ENCODE results near the gene JUN. TPM values are rescaled to one million over a fixed set of nuclear protein-coding genes. Genes with fewer than 3 reads are reported as not detected.
A peak's percentile ranks its signal among the peaks of the same experiment; 100 is the strongest.

Gene JUN
- total RNA-seq, 1 experiment from 2014 or later, result 73.6 TPM

DNA sequence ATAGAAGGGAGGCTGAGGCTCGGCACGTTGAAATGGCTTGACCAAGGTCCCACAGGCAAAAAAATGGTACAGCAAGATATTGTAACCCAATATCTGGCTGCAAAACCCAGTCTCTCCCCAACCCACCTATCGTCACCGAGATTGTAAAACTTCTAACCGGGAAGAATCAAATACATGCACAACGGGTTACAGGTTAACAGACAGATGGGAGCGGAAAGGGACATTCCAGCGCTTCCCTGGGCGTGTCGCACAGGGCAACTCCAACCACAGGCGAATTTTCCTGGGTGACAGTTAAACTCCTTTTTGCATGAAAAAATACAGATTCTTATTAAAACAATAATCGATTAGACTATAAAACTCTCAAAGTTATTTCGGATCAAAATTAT is 31.8 kb upstream of the JUN start:
- BruUV-seq (replicated peaks), result TSS peak; percentile 72
- no peaks in the 10 kb centered on the region for H3K36me3 ChIP-seq (ENCODE audit: low read depth, low read length)
- ChIA-PET POLR2A (ENCODE audit: unreplicated experiment) (interaction anchor here (0.8 to 1.0 kb wide), 2 partner anchors 31 to 67 kb away, joined by 3 read pairs; no protein-coding TSS in a partner anchor), CTCF (interaction anchor here (0.8 to 1.0 kb wide), 2 partner anchors 88 to 335 kb away, joined by 3 to 6 read pairs; no protein-coding TSS in a partner anchor)
- TF ChIP-seq, protein P1, sequence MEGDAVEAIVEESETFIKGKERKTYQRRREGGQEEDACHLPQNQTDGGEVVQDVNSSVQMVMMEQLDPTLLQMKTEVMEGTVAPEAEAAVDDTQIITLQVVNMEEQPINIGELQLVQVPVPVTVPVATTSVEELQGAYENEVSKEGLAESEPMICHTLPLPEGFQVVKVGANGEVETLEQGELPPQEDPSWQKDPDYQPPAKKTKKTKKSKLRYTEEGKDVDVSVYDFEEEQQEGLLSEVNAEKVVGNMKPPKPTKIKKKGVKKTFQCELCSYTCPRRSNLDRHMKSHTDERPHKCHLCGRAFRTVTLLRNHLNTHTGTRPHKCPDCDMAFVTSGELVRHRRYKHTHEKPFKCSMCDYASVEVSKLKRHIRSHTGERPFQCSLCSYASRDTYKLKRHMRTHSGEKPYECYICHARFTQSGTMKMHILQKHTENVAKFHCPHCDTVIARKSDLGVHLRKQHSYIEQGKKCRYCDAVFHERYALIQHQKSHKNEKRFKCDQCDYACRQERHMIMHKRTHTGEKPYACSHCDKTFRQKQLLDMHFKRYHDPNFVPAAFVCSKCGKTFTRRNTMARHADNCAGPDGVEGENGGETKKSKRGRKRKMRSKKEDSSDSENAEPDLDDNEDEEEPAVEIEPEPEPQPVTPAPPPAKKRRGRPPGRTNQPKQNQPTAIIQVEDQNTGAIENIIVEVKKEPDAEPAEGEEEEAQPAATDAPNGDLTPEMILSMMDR (conservative IDR thresholded peaks at IDR 0.05; ENCODE audit: low read depth, low read length), result no peak
- no peak for TF ChIP-seq EZH2 (IDR thresholded peaks at IDR 0.05; ENCODE audit: low read length, unreplicated experiment)
- no peaks in the 10 kb centered on the region for H3K9me3 ChIP-seq (ENCODE audit: low read length)
- peak overlapping the region; percentile 90 for H3K4me3 ChIP-seq (ENCODE audit: low read length)
- intact Hi-C loops (cut with micrococcal nuclease), result loop anchor here (1.0 to 2.0 kb wide), 7 partner anchors 30 to 884 kb away; no protein-coding TSS in a partner anchor
- H3K27me3 ChIP-seq (ENCODE audit: low read length), result no peaks in the 10 kb centered on the region
- no peaks in the 10 kb centered on the region for H3K9me2 ChIP-seq (replicated peaks; ENCODE audit: low read length)
- H4K20me1 ChIP-seq (ENCODE audit: low read length), result no peaks in the 10 kb centered on the region
- DNase-seq (peak; percentile 71), ATAC-seq (peak; percentile 46)
- H3K4me1 ChIP-seq (ENCODE audit: insufficient read depth, low read length), result peaks cover 59% of the 10 kb centered on the region
- peak overlapping the region; percentile 89 for H3K27ac ChIP-seq (ENCODE audit: low read length)
- peaks cover 7% of the 10 kb centered on the region for H3F3A ChIP-seq (ENCODE audit: low read length, unreplicated experiment)
- H3K4me2 ChIP-seq (ENCODE audit: low read length), result peak overlapping the region; percentile 99
- H3K79me2 ChIP-seq (ENCODE audit: low read length), result no peaks in the 10 kb centered on the region
- H3K9ac ChIP-seq (ENCODE audit: low read length), result peak overlapping the region; percentile 89
- peak overlapping the region; percentile 96 for H2AFZ ChIP-seq (ENCODE audit: low read length)

DNA sequence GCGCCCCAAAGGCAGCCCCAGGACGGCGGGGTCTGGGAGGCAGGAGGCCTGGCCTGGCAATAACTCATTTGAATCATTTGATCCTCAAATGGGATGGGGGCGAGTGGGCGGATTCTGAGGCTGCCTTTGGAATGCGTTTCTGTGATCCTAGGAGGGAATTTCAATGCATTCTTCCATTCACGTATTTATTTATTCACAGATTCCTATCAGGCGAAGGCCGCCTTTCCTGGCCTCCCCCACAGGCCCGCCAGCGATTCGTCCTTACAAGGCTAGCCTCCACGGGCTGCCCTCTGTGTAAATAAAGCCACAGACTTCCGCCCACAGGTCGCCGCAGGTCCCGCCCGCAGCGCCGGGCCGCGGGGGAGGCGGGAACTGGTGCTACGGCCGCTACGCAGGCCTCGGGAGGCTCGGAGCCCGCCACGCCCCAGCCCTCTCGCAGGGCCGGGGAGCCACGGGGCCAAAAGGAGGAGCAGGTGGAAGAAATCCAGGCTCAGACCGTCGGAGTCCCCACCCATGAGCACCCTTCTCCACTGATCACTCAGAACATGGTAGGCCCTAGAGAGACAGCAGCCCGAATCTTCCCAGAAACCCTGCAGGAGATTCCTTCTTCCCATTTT is 31.3 kb upstream of the JUN start:
- no peaks in the 10 kb centered on the region for H3K9me3 ChIP-seq (ENCODE audit: low read length)
- intact Hi-C loops (cut with micrococcal nuclease), result loop anchor here (1.0 to 2.0 kb wide), 5 partner anchors 30 to 884 kb away; no protein-coding TSS in a partner anchor
- H3K4me1 ChIP-seq (ENCODE audit: insufficient read depth, low read length), result peaks cover 59% of the 10 kb centered on the region
- no peak for TF ChIP-seq EZH2 (IDR thresholded peaks at IDR 0.05; ENCODE audit: low read length, unreplicated experiment)
- peak; percentile 86 for TF ChIP-seq EZH2phosphoT487 (IDR thresholded peaks at IDR 0.05; ENCODE audit: borderline replicate concordance, low read length)
- no peaks in the 10 kb centered on the region for H3K9me2 ChIP-seq (replicated peaks; ENCODE audit: low read length)
- CTCF ChIA-PET, result no interaction called here
- peak overlapping the region; percentile 99 for H3K4me2 ChIP-seq (ENCODE audit: low read length)
- no peaks in the 10 kb centered on the region for H3K27me3 ChIP-seq (ENCODE audit: low read length)
- DNase-seq (peak; percentile 97), ATAC-seq (peak; percentile 70)
- POLR2A ChIA-PET (ENCODE audit: unreplicated experiment), result interaction anchor here (0.6 to 0.9 kb wide), 2 partner anchors 34 to 193 kb away, joined by 3 to 5 read pairs; no protein-coding TSS in a partner anchor
- H3K36me3 ChIP-seq (ENCODE audit: low read depth, low read length), result no peaks in the 10 kb centered on the region
- peak overlapping the region; percentile 89 for H3K9ac ChIP-seq (ENCODE audit: low read length)
- no TSS peak for BruUV-seq (replicated peaks)
- H3F3A ChIP-seq (ENCODE audit: low read length, unreplicated experiment), result peaks cover 7% of the 10 kb centered on the region
- H2AFZ ChIP-seq (ENCODE audit: low read length), result peak overlapping the region; percentile 96
- H4K20me1 ChIP-seq (ENCODE audit: low read length), result no peaks in the 10 kb centered on the region
- H3K4me3 ChIP-seq (ENCODE audit: low read length), result peak overlapping the region; percentile 90
- H3K27ac ChIP-seq (ENCODE audit: low read length), result peak overlapping the region; percentile 89
- H3K79me2 ChIP-seq (ENCODE audit: low read length), result no peaks in the 10 kb centered on the region

DNA sequence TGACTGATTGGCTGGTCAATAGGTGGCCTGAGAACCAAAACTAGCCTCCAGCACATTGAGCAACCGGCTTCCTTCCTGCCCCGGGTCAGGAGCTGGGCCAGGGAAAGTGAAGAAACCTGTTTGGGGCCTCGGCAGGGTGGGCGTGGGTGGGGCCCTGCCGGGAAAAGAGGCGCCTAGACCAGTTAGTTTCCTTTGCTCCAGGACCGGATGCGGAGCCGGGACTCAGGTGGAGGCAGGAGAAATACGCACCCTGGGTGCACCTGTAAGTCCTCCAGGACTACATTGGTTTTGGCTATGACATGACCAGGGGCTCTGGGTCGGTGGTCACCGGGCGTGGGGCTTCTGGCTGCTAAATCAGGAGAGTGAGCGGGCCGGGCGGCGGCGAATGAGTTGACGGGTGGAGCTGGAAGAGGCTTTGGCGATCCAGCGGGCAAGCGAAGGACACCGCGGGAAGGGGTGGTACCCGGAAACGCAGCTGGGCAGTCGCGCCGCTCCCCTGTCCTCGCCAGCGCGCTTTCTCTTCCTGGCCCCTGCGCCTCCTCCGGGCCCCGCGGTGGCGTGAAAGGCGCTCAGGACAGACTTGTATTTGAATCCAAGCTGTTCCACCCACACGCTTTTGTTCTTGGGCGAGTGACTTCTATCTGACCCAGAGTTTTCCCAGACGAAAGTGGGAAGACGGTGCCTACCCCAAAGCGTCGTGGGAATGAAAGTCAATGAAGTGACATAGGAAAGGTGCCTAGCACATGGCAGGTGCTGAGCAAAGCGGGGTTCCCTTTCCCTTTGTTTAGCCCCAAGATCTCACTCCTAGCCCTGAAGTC is 30.6 kb upstream of the JUN start:
- H3F3A ChIP-seq (ENCODE audit: low read length, unreplicated experiment), result peaks cover 7% of the 10 kb centered on the region
- H3K4me1 ChIP-seq (ENCODE audit: insufficient read depth, low read length), result peaks cover 59% of the 10 kb centered on the region
- no peaks in the 10 kb centered on the region for H3K9me2 ChIP-seq (replicated peaks; ENCODE audit: low read length)
- CTCF ChIA-PET, result no interaction called here
- no peaks in the 10 kb centered on the region for H3K79me2 ChIP-seq (ENCODE audit: low read length)
- peak overlapping the region; percentile 90 for H3K4me3 ChIP-seq (ENCODE audit: low read length)
- peak overlapping the region; percentile 96 for H2AFZ ChIP-seq (ENCODE audit: low read length)
- H3K27ac ChIP-seq (ENCODE audit: low read length), result peak overlapping the region; percentile 89
- no peaks in the 10 kb centered on the region for H3K36me3 ChIP-seq (ENCODE audit: low read depth, low read length)
- no peaks in the 10 kb centered on the region for H4K20me1 ChIP-seq (ENCODE audit: low read length)
- no TSS peak for BruUV-seq (replicated peaks)
- peak overlapping the region; percentile 89 for H3K9ac ChIP-seq (ENCODE audit: low read length)
- TF ChIP-seq EZH2 (IDR thresholded peaks at IDR 0.05; ENCODE audit: low read length, unreplicated experiment) (no peak), EZH2phosphoT487 (IDR thresholded peaks at IDR 0.05; ENCODE audit: borderline replicate concordance, low read length) (no peak)
- TF ChIP-seq, protein P1 (conservative IDR thresholded peaks at IDR 0.05; ENCODE audit: low read depth, low read length), result no peak
- intact Hi-C loops (cut with micrococcal nuclease), result loop anchor here (1.0 to 2.0 kb wide), 5 partner anchors 29 to 885 kb away; no protein-coding TSS in a partner anchor
- no peaks in the 10 kb centered on the region for H3K9me3 ChIP-seq (ENCODE audit: low read length)
- ATAC-seq (peak; percentile 41), DNase-seq (peak; percentile 76)
- POLR2A ChIA-PET (ENCODE audit: unreplicated experiment), result interaction anchor here (0.6 to 1.2 kb wide), 4 partner anchors 31 to 248 kb away, joined by 3 to 10 read pairs (median 7); partner anchors contain the start of gene JUN
- H3K4me2 ChIP-seq (ENCODE audit: low read length), result peak overlapping the region; percentile 99
- H3K27me3 ChIP-seq (ENCODE audit: low read length), result no peaks in the 10 kb centered on the region

Measured in PC-3 (cell line).